Dedifferentiated amniotic fluid mesenchymal stem cell (primary cell): ENCODE data around the gene PPP1R13L.

Experiments used
- DNase-seq: peaks from one replicate; pipeline ENCODE4 v3.0.0-alpha.2; 2016; ENCODE audit errors: extremely low spot score

Gene PPP1R13L

DNA sequence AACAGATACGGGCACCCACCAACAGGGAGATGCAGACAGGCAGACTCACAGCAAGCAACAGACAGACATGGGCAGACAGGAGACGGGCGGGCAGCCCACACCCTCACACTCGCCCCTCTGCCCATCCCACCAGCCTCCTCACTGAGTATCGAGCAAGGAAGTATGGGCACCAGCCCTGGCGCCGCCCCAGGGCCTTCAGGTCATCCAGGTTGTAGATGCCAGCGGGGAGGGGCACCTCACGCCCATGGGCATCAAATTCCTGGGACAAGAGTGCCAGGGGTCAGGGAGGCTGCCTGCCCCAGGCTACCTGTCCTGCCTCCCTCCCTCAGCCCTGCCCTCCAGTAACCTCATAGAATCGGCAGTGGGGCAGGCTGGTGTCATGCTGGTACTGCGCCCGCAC, 40.2 kb downstream of the PPP1R13L start:
- DNase-seq = no peak

DNA sequence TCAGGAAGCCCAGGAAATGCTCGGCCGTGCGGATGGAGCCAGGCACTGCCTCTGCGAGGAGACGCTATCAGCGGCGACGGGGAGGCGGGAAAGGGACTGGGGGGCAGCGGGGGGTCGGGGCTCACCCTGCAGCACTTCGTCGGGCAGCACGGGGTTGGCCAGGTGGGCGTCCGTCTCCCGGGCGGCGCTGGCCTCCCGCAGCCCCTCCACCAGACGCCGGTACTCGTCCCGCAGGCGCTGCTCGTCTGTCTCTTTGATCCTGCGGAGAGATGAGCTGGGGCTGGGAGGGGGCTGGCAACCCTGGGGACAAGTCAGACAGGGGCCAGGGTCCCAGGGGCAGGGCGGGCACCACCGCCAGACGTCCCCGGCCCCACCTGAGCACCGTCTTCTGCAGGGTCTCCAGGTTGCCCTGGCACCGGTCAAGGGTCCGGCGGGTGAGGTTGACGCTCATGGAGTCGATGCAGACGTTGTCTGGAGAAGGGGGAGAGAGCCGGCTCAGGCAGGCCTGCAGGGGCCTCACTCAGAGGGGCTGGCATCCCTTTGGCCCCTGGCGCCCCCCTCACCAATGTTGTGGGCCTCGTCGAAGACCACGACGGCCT, 40.9 kb downstream of the PPP1R13L start:
- DNase-seq = no peak

DNA sequence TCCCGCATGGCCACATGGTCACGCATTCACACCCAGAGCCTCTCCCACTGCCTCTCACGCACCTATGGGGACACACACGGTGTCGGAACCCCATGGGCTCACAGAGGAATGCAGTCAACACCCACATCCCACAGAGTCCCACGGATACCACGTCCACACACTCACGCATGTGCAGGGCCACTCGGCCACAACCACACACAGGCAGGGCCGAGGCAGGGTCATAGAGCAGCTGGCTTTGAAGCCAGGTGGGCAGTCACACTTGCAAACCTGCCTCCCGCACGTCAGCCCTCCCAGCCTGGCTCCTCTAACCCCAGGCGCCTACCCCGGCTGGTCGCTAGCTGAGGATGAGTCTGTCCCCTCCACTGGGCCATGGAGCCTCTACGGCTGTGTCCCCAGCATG, 42.6 kb downstream of the PPP1R13L start:
- DNase-seq = no peak

DNA sequence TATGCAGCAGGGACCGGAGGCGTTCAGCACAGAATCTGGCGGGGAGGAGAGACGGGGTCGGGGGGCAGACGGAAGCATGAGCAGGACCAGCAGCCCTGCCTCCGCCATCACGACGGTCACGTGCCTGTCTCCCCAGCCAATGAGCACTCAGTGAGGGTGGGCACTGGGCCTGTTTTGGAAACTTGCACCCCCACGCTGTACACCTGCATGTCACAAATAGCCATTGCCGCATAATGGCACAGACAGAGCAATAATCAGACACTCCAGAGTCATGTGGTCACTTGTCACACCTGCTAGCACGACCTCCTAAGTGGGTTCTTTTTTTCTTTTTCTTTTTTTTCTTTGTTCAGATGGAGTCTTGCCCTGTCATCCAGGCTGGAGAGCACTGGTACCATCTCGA, 43.3 kb downstream of the PPP1R13L start:
- no peak for DNase-seq

DNA sequence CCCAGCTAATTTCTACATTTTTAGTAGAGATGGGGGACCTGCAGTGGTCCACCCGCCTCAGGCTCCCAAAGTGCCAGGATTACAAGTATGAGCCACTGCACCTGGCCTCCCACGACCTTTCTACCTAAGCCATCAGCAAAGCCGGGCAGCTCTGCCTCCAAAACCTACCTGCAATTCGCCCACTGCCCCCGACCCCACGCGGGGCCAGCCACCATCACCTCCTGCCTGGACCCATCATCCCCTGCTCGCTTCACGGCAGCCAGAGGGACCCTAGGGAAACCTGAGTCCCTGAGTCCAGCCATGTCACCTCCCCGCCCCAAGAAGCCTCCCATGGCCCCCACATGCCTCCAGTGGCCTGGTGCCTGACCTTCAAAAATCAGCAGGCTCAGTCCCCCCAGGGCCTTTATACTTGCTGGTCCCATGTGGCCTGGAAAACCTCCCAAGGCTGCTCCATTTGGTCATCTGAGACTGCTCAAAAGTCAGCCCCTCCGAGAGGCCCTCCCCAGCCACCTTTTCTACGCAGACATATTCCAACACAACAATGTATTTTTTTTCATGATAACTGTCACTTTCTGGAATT, 46.6 kb downstream of the PPP1R13L start:
- no peak for DNase-seq

DNA sequence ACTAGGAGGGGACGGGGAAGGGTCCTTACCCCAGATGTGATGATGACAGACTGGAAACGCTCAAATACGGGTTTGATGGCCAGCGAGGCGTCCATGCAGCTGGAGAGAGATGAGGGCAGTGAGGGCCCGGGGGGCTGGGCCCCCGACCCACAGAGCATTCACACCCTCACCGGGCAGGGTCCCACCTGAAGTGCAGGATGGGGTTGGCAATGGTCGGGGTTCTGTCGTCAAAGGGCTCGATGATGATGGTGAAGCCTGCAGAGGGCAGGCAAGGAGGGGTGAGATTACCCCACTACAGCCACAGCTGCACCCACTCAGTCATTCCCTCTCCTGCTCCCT, 47.5 kb downstream of the PPP1R13L start:
- DNase-seq = no peak

DNA sequence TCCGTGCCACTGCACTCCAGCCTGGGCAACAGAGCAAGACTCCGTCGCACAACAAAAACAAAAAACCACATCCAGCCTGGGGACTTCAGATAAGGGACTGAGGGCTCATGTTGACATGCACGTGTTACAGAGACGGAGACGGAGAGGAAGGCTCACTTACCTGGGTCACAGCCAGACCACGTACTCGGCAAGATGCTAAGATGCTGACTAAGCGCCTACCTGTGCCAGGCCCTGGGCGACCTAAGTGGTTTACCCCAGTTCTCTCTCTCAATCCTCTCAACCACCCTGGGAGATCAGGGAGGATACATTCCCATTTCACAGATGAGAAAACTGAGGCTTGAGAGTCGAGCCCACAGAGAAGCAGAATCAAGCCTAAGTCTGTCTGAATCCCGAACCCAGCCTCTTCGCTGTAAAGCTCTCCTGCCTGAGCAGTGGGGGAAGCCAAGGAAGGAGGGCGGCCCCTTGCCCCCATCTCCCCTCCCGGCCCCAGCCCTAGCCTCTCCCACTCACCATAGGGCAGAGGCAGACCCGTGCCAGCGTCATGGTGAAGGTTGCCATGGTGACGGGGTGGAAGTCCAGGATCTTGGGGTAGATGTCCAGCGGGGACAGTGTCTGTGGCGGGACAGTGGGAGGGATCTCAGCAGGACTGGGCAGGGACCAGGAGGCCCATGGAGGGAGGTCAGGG, 48.0 kb downstream of the PPP1R13L start:
- DNase-seq = no peak

DNA sequence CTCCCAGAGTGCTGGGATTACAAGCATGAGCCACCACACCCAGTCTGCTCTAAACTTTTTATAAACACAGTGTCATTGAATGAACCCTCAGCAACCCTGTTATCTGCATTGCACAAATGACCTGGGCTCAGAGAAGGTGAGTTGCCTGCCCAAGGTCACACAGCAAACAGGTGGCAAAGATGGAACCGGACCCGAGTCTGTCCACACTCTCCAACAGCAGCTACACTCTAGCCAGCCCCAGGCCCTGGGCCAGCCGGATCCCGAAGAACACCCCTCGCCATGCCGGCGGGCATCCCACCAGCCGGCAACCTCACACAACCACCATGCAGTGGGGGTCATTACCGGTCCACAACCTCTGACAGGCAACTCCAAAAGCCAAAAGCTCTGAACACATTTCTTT, 49.0 kb downstream of the PPP1R13L start:
- DNase-seq = no peak

DNA sequence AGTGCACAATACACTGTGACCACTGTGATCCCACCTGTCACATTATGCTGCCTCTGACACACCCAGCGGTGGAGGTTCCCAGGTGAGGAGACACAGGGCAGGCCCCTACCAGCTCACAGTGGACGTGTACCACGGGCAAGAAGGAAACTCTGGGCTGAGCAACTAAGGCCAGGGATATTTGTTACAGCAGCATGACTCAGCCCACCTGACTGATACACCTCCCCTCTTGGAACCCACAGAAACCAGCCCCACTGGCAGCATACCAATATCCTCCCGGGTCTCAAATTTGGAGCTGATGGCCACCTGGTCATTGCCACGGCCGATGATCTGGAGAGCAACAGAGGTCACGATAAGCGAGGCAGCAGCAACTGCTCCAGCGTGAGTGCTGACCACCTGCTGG, 49.5 kb downstream of the PPP1R13L start:
- no peak for DNase-seq

DNA sequence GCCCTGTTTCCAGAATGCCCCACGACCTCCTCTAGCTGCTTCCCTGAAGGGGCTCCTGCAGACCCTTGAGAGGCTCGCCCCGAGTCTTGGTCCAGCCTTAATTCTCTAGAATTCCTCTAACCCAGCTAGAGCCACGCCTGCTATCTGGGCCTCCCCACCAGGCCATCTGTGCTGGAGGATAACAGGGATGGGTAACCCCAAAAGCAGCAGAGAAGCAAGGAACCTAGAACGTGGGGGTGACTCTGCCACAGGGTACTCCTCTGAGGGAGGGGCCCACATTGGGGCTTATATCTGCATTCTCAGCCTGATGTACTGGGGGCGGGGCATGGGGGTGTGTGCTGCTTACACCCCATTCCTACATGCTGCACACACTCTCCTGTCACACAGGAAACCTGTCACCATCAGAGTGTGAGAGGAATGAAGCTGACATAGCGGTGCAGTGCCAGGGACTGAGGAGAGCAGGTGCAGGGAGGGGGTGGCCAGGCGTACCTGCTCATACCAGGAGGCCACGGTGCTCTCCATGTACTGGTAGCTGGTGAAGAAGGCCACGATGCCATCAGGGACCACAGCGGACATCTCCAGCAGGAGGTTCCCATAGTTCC, 50.5 kb downstream of the PPP1R13L start:
- DNase-seq = no peak

DNA sequence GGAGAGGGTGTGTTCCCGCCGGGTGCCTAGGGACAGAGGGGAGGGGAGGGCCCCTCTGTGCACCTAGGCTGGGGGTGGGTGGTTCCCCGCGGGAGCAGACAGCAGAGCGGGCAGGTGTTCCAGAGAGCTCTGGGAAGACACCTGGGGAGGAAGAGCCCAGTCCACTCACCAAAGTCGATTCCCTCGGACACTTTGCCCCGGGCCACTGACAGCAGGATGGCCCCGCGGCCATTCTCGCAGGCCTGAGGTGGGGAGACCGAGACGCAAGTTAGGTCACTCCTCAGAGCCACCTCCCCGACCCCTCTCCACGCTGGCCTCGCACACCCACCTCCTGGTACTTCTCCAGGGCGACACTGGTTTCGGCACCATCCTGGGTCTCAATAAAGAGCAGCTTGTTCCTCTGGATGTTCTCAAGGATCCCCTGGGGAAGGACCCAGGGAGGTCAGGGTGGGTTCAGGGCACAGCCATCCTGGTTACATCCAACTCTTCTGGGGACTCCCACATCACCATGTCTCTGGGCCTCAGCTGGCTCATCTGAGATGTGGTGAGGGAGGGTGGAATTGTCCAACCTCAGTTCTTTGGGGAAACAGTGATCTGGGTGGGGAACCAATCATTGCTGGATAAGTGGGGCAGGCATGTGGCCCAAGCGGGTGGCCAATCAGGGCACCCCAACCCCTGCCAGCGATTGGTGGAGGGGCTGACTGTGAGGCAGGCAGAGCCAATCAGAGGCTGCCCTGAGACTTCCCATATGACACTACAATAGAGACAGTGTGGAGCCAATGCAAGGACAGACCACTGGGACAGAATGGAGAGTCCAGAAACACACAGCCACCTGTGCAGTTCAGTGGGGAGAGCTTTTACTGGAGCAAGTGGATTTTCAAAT, 51.7 kb downstream of the PPP1R13L start:
- DNase-seq = no peak

DNA sequence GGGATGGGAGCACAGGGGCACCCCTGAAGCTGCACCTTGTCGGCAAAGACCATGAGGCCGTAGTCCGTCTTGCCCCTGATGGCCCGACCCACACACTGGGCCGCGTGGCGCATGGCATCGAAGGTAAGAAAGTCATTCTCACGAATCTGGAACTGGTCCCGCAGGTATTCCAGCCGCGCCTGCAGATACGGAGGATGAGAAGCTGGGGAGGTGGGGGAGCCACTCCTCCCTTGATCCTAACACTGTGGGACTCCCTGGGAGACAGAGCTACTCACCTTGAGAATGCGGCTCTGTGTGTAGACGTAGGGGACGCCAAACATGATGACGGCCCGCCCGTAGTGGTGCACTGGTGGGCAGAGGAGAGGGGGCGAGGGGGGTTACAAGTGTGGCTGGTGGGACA, 52.4 kb downstream of the PPP1R13L start:
- DNase-seq = no peak

DNA sequence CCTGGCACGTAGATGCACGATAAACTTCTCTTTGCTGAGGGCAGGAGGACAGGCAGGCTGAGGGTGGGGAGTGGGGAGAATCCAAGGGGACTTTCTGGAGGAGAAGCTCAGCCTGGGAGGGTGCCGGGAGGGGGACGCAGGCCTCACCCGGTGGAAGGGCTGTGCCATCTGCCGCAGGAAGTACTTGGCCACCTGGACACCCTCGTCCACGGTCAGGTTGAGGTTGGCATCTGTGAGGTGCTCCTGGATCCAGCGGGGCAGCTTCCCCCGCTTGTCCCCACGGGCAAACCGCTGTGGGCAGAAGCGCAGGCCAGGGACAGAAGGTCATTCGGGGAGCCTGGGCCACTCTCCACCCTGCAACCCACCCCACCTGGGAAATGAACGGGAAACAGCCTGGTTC, 52.8 kb downstream of the PPP1R13L start:
- DNase-seq = no peak

DNA sequence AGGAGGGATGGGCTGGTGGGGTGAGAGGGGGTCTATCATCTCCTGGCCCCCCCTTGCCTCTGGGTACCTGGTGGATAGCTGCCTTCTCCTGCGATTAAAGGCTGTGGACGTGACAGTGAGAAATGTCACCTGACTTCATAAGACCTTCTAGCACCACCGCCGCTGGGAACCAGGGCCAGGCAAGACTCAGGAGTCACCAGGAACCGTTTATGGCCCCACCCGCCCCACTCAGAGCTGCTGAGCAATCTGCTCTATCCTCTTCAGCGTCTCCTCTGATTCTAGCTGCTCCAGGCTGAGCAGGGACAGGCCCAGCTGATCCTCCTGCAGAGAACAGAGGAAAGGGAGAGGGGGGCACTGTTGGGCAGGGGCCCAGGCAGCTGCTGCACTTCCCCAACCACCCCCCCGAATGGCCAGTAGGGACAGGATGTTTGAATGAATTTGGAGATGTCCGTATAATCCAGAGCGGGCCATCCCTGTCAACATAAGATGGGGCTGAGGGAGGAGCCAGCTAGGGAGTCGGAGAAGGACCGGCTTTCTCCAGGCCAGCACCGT, 53.4 kb downstream of the PPP1R13L start:
- no peak for DNase-seq

DNA sequence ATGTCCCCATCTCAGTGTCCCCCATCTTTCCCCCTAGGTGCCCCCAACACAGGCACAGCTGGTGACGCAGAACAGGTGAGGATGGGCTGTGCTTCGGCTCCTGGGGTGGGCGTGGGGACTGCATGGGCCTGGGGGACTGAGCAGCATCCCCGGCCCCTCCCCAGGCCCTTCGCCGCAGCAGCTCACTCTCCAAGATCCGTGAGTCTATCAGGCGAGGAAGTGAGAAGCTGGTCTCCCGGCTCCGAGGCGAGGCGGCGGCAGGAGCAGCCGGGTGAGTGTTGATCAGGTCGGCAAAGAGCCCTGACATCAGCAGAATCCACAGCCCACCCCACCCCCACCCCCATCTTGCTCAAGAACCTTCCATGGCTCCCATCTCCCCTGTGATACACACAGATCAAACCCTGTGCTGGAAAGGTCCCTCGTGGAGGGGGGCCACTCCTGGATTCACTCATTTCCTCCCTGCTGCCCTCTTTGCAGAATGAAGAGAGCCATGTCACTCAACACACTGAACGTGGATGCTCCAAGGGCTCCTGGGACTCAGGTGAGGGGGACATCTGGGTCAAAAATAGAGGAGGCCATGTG, 54.3 kb downstream of the PPP1R13L start:
- DNase-seq = no peak

DNA sequence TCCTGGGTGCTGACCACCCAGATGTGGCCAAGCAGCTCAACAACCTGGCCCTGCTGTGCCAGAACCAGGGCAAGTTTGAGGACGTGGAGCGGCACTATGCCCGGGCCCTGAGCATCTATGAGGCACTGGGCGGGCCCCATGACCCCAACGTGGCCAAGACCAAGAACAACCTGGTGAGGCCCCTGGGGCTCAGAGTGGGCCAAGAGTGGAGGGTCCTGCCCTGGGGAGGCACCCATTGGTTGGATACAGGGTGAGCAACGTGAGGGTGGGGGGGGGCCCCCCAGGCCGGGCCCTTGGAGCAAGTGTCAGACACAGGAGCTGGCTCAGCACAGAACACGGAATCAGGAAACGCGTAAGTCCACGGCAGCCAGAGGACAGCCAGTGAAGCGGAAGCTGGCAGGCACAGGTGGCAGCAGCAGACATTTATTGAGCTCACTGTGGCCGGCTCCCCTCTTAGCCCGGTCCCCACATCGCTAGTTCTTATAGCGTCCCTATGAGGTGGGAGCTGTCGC, 55.4 kb downstream of the PPP1R13L start:
- no peak for DNase-seq

DNA sequence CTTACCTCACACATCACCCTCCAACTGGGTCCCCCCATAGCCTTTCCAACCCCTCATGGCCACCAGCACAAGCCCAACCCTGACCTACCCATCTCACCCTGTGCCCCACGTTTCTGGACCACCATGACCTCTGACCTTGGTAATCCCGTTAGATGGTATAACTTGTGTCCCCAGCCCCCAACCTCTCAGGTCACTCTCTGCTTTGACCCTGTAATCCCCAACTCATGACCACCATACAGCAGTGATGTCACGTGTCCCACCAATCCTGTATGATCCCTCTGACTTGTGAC, 55.8 kb downstream of the PPP1R13L start:
- DNase-seq = no peak

DNA sequence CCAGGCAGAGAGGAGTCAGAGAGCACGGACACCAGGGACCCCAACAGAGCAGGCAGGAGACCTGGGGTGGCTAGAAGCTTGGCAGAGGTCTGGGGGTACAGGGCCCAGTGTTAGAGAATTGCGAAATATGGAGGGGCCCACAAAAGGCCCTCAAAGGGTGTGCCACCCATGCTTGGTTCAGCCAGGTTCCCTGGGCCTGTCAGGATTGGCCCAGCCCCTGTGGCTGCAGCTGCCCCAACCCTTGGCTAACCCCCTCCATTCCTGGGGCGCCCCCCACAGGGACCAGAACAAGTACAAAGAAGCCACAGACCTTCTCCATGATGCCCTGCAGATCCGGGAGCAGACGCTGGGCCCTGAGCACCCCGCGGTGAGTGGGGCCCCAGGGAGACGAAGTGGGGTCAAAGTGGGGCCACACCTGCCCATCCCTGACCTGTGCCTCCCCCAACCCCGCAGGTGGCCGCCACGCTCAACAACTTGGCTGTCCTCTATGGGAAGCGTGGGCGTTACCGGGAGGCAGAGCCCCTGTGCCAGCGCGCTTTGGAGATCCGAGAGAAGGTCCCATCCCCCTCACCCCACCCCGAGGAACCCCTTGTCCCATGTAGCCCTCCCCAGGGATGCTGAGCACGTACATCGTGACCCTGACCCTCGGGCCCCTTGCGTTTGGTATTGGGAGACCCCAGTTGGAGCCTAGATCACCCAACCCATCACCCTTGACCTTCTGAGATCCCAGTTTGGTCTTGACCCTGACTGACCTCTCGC, 56.3 kb downstream of the PPP1R13L start:
- no peak for DNase-seq

DNA sequence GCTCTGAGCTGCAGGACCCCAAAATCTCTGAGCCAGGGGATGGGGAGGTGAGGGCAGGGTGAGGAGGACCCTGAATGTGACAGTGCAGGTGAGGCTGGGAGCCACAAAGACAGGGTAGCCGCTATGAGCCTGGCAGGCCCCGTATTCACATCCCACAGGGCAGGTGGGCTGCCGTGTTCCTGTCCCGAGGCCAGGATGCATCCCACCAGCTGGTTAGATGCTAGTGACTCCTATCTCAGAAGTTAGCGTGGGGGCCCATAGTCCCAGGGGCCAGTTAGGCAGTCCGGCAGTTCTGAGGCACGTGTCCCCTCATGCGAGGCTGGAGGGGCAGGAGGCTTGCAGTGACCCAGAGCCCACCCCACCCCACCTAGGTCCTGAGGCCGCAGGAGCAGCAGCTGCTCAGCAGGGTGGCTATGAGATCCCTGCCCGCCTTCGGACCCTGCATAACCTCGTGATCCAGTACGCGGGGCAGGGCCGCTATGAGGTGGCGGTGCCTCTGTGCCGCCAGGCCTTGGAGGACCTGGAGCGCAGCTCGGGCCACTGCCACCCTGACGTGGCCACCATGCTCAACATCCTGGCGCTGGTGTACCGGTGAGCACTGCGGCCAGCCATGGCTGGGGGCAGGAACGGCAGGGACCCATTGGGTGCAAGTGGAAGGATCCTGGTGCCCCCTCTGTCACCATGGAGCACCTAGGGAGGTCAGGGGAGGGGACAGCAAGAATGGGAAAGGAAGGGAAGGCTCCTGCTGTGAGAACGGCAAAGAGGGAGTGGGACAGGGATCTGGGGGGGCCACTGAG, 57.1 kb downstream of the PPP1R13L start:
- no peak for DNase-seq

DNA sequence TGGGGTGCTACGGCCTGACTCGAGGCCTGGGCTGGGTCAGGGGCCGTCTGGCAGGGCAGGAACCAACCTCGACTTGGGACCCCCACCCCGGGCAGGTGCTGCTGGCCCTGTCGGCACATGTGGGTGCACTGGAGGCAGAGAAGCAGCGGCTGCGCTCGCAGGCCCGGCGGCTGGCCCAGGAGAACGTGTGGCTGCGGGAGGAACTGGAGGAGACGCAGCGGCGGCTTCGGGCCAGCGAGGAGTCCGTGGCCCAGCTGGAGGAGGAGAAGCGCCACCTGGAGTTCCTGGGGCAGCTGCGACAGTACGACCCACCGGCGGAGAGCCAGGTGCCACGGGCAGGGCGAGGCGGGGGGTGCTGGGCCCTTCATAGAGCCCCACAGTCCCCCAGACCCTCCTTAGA, 58.4 kb downstream of the PPP1R13L start:
- DNase-seq = no peak
